Measurements from ENCODE around the gene NCOA5.

Gene NCOA5

GRCh38 chr20:46056027-46056833 lies 33.5 kb downstream of the NCOA5 start:
- TF ChIP-seq, protein P1, sequence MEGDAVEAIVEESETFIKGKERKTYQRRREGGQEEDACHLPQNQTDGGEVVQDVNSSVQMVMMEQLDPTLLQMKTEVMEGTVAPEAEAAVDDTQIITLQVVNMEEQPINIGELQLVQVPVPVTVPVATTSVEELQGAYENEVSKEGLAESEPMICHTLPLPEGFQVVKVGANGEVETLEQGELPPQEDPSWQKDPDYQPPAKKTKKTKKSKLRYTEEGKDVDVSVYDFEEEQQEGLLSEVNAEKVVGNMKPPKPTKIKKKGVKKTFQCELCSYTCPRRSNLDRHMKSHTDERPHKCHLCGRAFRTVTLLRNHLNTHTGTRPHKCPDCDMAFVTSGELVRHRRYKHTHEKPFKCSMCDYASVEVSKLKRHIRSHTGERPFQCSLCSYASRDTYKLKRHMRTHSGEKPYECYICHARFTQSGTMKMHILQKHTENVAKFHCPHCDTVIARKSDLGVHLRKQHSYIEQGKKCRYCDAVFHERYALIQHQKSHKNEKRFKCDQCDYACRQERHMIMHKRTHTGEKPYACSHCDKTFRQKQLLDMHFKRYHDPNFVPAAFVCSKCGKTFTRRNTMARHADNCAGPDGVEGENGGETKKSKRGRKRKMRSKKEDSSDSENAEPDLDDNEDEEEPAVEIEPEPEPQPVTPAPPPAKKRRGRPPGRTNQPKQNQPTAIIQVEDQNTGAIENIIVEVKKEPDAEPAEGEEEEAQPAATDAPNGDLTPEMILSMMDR (conservative IDR thresholded peaks at IDR 0.05; ENCODE audit: low read depth, low read length): no peak
- DNase-seq (ENCODE audit: low read depth): no peak

DNA sequence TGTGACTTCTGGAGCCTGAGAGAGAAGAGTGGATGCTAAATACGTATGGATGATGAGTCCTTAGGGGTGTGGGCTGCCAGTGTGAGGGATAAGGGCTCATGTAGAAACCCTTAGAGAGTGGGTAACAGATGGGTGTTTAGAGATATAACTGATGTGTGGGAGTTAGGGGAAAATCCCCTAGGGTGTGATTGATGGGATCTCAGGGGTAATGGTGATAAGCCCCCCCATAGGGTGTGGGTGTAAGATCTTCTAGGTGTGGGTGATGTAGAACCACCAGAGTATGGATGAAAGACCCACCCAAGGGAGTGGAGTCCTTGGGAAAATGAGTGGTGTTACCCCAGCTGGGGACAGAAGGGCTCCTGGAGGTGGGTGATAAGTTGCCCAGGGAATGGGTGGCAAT lies 34.5 kb downstream of the NCOA5 start:
- DNase-seq (ENCODE audit: low read depth): no peak
- H3K4me3 ChIP-seq (ENCODE audit: low read length): no peak overlapping the region
- TF ChIP-seq, protein P1 (conservative IDR thresholded peaks at IDR 0.05; ENCODE audit: low read depth, low read length): no peak

More at GRCh38 chr20:46056027-46056833, 33.5 kb downstream of the NCOA5 start:
- no peak overlapping the region for H3K4me3 ChIP-seq (ENCODE audit: low read length)

- DNase-seq (ENCODE audit: low read depth): no peak
- no peak overlapping the region for H3K4me3 ChIP-seq (ENCODE audit: low read length)
- TF ChIP-seq, protein P1 (conservative IDR thresholded peaks at IDR 0.05; ENCODE audit: low read depth, low read length): no peak
Observed at GRCh38 chr20:46054606-46055005, 35.2 kb downstream of the NCOA5 start.

- no peak for DNase-seq (ENCODE audit: low read depth)
- H3K4me3 ChIP-seq (ENCODE audit: low read length): no peak overlapping the region
- TF ChIP-seq, protein P1 (conservative IDR thresholded peaks at IDR 0.05; ENCODE audit: low read depth, low read length): no peak
Observed at GRCh38 chr20:46053416-46053815, 36.3 kb downstream of the NCOA5 start.

DNA sequence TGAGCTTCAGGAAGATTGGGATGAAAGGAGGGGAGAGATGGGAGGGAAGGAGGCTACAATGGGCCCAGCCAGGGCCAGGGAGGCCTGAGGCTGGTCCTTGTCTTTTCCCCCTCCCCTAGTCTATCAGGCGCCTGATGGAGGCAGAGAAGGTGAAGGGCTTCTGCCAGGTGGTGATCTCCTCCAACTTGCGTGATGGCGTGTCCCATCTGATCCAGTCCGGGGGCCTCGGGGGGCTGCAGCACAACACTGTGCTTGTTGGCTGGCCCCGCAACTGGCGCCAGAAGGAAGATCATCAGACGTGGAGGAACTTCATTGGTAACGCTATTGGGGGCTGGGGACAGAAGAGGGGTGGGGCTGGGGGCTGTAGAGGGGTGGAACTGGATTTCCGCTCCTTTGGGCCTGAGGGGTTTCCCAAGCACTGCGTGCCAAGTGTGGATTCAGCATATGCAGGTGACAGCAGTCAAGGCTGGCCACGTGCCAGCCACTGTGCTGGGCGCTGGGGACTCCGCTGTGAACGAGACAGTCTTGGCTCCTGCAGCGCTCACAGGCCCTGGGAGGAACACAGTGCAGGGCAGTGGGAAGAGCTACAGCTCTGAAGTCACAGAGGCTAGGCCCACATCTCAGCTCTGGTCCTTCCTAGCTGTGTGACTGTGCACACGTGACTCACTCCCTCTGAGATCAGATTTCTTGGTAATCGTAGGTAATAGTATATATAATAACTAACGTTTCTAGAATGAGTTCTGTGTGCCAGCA lies 38.0 kb downstream of the NCOA5 start:
- no peak for DNase-seq (ENCODE audit: low read depth)
- H3K4me3 ChIP-seq (ENCODE audit: low read length): no peak overlapping the region
- TF ChIP-seq, protein P1 (conservative IDR thresholded peaks at IDR 0.05; ENCODE audit: low read depth, low read length): no peak

- TF ChIP-seq, protein P1 (conservative IDR thresholded peaks at IDR 0.05; ENCODE audit: low read depth, low read length): no peak
- no peak for DNase-seq (ENCODE audit: low read depth)
- H3K4me3 ChIP-seq (ENCODE audit: low read length): no peak overlapping the region
Observed at GRCh38 chr20:46050885-46051284, 38.9 kb downstream of the NCOA5 start.

Data from retinal pigment epithelial cell (primary cell).